Measurements from ENCODE around the gene SLC6A1. TPM values are rescaled to one million over a fixed set of nuclear protein-coding genes. Genes with fewer than 3 reads are reported as not detected.

SLC6A1 gene
- total RNA-seq, 1 donor from 2014 or later: not detected

DNA sequence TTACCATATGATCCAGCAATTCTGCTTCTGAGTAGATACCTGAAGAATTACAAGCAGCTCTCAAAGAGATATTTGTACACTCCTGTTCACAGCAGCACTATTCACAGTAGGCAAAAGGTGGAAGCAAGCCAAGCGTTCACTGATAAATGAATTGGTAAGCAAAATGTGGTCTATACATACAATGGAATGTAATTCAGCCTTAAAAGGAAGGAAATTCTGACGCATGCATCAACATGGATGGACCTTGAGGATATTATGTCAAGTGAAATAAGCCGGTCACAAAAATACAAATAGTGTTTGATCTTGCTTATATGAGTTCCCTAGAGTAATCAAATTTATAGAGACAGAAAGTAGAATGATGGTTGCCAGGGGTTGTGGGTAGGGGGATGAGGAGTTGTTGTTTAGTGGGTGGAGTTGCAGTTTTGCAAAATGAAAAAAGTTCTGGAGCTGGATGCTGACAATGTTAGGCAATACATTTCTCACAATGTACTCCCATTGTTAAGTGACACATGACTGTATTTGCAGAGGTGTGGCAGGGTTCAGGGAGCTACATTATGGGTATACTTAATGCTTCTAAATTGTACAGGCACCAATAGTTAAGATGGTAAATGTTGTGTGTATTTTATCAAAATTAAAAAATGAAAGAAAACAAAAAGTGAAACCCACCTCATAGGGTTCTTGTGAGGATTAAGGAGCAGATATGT, 26.7 kb downstream of the SLC6A1 start:
- Mint-ChIP-seq H3K4me3 (ENCODE audit: low read depth) (no peak overlapping the region), H3K9me3 (ENCODE audit: low read depth) (no peaks in the 10 kb centered on the region), H3K36me3 (ENCODE audit: insufficient read depth) (no peaks in the 10 kb centered on the region), H3K27me3 (peaks cover 31% of the 10 kb centered on the region), H3K4me1 (ENCODE audit: low read depth) (no peaks in the 10 kb centered on the region), H3K27ac (no peak overlapping the region)
- TF ChIP-seq, protein P1, sequence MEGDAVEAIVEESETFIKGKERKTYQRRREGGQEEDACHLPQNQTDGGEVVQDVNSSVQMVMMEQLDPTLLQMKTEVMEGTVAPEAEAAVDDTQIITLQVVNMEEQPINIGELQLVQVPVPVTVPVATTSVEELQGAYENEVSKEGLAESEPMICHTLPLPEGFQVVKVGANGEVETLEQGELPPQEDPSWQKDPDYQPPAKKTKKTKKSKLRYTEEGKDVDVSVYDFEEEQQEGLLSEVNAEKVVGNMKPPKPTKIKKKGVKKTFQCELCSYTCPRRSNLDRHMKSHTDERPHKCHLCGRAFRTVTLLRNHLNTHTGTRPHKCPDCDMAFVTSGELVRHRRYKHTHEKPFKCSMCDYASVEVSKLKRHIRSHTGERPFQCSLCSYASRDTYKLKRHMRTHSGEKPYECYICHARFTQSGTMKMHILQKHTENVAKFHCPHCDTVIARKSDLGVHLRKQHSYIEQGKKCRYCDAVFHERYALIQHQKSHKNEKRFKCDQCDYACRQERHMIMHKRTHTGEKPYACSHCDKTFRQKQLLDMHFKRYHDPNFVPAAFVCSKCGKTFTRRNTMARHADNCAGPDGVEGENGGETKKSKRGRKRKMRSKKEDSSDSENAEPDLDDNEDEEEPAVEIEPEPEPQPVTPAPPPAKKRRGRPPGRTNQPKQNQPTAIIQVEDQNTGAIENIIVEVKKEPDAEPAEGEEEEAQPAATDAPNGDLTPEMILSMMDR (IDR thresholded peaks at IDR 0.05; ENCODE audit: unreplicated experiment): no peak
- no peak for DNase-seq (ENCODE audit: low spot score, unreplicated experiment)

DNA sequence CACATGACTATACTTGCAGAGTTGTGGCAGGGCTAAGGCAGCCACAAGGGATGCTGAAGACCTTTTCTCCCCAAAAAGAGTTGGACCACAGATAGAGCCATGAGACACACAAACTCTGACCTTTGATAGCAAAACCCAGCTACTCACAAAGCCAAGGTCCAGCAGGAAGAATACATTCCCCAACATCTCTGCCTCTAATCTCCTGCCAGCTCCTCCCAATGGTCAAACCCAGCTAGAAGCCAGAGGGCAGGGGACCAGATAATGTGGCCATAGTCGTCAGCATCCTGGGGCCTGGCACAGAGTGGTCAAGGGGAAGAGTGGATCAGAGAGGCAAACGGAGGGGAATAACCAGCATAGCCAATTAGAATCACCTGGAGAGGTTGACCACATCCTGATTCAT, 28.2 kb downstream of the SLC6A1 start:
- H3K36me3 Mint-ChIP-seq (ENCODE audit: insufficient read depth): no peaks in the 10 kb centered on the region
- H3K4me3 Mint-ChIP-seq (ENCODE audit: low read depth): no peak overlapping the region
- peaks cover 33% of the 10 kb centered on the region for H3K27me3 Mint-ChIP-seq
- DNase-seq (ENCODE audit: low spot score, unreplicated experiment): no peak
- no peaks in the 10 kb centered on the region for H3K4me1 Mint-ChIP-seq (ENCODE audit: low read depth)
- H3K27ac Mint-ChIP-seq: no peak overlapping the region
- H3K9me3 Mint-ChIP-seq (ENCODE audit: low read depth): no peaks in the 10 kb centered on the region
- TF ChIP-seq, protein P1 (IDR thresholded peaks at IDR 0.05; ENCODE audit: unreplicated experiment): no peak

DNA sequence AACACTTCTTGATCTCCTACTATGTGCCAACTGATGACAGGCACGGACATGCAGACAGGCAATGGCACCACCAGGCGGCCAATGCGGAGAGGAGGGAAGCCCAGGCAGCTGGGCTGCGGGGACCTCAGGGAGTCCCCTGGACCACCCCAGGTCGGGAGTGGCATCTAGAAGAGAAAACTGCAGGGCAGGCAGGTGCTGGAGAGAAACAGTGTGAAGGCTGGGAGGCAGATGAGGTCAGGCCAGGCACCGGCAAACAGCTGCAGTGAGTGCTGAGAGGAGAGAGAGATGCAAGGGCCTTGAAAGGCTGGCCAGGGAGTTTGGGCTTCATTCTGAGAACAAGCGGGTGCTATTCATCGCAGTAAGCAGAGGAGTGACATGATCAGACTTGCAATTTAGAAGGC, 29.1 kb downstream of the SLC6A1 start:
- no peaks in the 10 kb centered on the region for H3K4me1 Mint-ChIP-seq (ENCODE audit: low read depth)
- no peak overlapping the region for H3K4me3 Mint-ChIP-seq (ENCODE audit: low read depth)
- TF ChIP-seq, protein P1 (IDR thresholded peaks at IDR 0.05; ENCODE audit: unreplicated experiment): no peak
- peaks cover 33% of the 10 kb centered on the region for H3K27me3 Mint-ChIP-seq
- peaks cover 5% of the 10 kb centered on the region for H3K9me3 Mint-ChIP-seq (ENCODE audit: low read depth)
- H3K36me3 Mint-ChIP-seq (ENCODE audit: insufficient read depth): no peaks in the 10 kb centered on the region
- no peak for DNase-seq (ENCODE audit: low spot score, unreplicated experiment)
- H3K27ac Mint-ChIP-seq: no peak overlapping the region

DNA sequence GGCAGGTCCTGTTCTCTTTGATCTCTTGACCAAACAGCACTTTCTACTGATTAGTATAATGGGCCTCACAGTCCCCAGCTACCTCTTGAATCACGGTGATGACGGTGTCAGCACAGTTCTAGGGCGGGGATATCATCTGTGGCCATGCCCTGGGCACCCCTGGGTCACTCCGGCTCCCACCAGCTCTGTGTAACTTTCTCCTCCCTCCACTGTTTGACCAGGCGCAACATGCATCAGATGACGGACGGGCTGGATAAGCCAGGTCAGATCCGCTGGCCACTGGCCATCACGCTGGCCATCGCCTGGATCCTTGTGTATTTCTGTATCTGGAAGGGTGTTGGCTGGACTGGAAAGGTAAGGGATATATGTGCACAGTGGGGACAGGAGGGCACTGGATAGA, 29.6 kb downstream of the SLC6A1 start:
- TF ChIP-seq, protein P1 (IDR thresholded peaks at IDR 0.05; ENCODE audit: unreplicated experiment): no peak
- H3K4me3 Mint-ChIP-seq (ENCODE audit: low read depth): no peak overlapping the region
- peaks cover 9% of the 10 kb centered on the region for H3K9me3 Mint-ChIP-seq (ENCODE audit: low read depth)
- DNase-seq (ENCODE audit: low spot score, unreplicated experiment): no peak
- H3K27me3 Mint-ChIP-seq: peaks cover 33% of the 10 kb centered on the region
- no peaks in the 10 kb centered on the region for H3K36me3 Mint-ChIP-seq (ENCODE audit: insufficient read depth)
- H3K4me1 Mint-ChIP-seq (ENCODE audit: low read depth): no peaks in the 10 kb centered on the region
- H3K27ac Mint-ChIP-seq: no peak overlapping the region

DNA sequence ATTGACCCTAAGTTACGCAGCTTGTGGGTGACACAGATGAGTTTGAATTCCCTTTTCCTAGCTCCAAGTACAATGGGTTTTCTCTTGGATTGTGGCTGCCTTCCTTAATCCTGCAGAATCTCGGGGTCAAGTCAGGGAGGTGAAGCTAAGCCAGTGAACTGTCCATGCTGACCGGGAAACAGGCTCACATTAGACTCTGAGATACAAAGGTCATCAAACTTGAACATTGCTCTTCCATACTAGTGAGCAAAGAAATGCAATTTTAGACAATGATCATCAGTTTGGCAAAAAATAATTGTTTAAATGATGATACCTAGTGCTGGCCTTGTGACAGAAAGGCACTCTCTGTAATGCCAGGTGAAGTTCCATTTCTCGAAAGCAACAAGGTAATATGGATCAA, 31.6 kb downstream of the SLC6A1 start:
- H3K36me3 Mint-ChIP-seq (ENCODE audit: insufficient read depth): no peaks in the 10 kb centered on the region
- H3K9me3 Mint-ChIP-seq (ENCODE audit: low read depth): peaks cover 20% of the 10 kb centered on the region
- no peak overlapping the region for H3K4me3 Mint-ChIP-seq (ENCODE audit: low read depth)
- TF ChIP-seq, protein P1 (IDR thresholded peaks at IDR 0.05; ENCODE audit: unreplicated experiment): no peak
- no peak for DNase-seq (ENCODE audit: low spot score, unreplicated experiment)
- H3K27me3 Mint-ChIP-seq: peaks cover 35% of the 10 kb centered on the region
- no peaks in the 10 kb centered on the region for H3K4me1 Mint-ChIP-seq (ENCODE audit: low read depth)
- H3K27ac Mint-ChIP-seq: no peak overlapping the region

Data from progenitor cell of endocrine pancreas (in vitro differentiated cells).